Measurements from ENCODE around the gene PFDN2.

PFDN2 gene

DNA sequence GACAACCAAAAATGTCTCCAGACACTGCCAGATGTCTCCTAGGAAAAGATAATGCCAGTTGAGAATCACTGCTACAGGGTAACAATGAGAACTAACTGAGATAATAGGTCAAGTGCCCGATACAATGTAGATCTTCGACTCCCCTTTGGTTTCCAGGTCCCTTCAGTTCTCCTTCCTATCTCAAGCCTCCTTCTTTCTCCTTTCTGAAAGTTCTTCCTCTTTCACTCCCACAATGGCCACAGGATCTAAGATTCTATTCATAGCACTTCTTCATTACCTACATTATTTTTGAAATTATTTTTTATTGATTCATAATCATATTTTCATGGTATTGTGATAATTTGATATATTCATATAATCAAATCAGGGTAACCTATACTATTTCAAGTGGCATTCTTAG lies 6.3 kb downstream of the PFDN2 start:
- ChIA-PET POLR2A (interaction anchor here (1.2 kb wide), 1 partner anchor 10 kb away, joined by 7 read pairs; no protein-coding TSS in a partner anchor), CTCF (interaction anchor here (1.3 kb wide), 2 partner anchors 15 to 53 kb away, joined by 4 to 5 read pairs; no protein-coding TSS in a partner anchor)
- no peak for DNase-seq (ENCODE audit: extremely low spot score)
- TF ChIP-seq, protein P1, sequence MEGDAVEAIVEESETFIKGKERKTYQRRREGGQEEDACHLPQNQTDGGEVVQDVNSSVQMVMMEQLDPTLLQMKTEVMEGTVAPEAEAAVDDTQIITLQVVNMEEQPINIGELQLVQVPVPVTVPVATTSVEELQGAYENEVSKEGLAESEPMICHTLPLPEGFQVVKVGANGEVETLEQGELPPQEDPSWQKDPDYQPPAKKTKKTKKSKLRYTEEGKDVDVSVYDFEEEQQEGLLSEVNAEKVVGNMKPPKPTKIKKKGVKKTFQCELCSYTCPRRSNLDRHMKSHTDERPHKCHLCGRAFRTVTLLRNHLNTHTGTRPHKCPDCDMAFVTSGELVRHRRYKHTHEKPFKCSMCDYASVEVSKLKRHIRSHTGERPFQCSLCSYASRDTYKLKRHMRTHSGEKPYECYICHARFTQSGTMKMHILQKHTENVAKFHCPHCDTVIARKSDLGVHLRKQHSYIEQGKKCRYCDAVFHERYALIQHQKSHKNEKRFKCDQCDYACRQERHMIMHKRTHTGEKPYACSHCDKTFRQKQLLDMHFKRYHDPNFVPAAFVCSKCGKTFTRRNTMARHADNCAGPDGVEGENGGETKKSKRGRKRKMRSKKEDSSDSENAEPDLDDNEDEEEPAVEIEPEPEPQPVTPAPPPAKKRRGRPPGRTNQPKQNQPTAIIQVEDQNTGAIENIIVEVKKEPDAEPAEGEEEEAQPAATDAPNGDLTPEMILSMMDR (IDR thresholded peaks at IDR 0.05; ENCODE audit: control extremely low read depth, extremely low read depth, low read depth, missing control alignments), result no peak

DNA sequence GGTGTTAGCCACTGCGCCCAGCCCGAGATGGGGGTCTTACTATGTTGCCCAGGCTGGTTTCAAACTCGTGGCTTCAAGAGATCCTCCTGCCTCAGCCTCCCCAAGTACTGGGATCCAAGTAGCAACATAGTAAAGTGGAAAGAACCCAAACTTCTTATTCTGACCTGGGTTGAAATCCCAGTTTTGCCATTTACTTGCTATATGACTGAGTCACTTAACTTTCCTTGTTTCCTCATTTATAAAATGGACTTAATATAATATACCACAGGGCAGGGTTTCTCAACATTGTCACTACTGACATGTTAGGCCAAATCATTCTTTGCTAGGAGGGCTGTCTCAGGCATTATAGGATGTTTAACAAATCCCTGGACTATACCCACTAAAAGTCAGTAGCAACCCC lies 6.7 kb downstream of the PFDN2 start:
- TF ChIP-seq, protein P1 (IDR thresholded peaks at IDR 0.05; ENCODE audit: control extremely low read depth, extremely low read depth, low read depth, missing control alignments), result no peak
- DNase-seq (ENCODE audit: extremely low spot score), result no peak
- POLR2A ChIA-PET, result no interaction called here
- CTCF ChIA-PET, result interaction anchor here (1.3 kb wide), 2 partner anchors 15 to 54 kb away, joined by 4 to 5 read pairs; no protein-coding TSS in a partner anchor

- TF ChIP-seq, protein P1 (IDR thresholded peaks at IDR 0.05; ENCODE audit: control extremely low read depth, extremely low read depth, low read depth, missing control alignments), result no peak
- POLR2A ChIA-PET, result no interaction called here
- CTCF ChIA-PET, result interaction anchor here (1.1 to 1.3 kb wide), 2 partner anchors 9 to 15 kb away, joined by 3 to 4 read pairs; no protein-coding TSS in a partner anchor
- DNase-seq (ENCODE audit: extremely low spot score), result no peak
These were observed 11.4 kb downstream of the PFDN2 start for GRCh38 chr1:161106431-161106830.

GRCh38 chr1:161100556-161100955 lies 17.3 kb downstream of the PFDN2 start:
- ChIA-PET CTCF (interaction anchor here (1.3 to 8.2 kb wide), 5 partner anchors 18 to 102 kb away, joined by 3 to 137 read pairs (median 49); partner anchors contain the start of genes ARHGAP30 and TSTD1), POLR2A (interaction anchor here (0.6 to 0.7 kb wide), 2 partner anchors 12 to 56 kb away, joined by 3 to 7 read pairs; no protein-coding TSS in a partner anchor)
- no peak for DNase-seq (ENCODE audit: extremely low spot score)
- TF ChIP-seq, protein P1 (IDR thresholded peaks at IDR 0.05; ENCODE audit: control extremely low read depth, extremely low read depth, low read depth, missing control alignments), result no peak

DNA sequence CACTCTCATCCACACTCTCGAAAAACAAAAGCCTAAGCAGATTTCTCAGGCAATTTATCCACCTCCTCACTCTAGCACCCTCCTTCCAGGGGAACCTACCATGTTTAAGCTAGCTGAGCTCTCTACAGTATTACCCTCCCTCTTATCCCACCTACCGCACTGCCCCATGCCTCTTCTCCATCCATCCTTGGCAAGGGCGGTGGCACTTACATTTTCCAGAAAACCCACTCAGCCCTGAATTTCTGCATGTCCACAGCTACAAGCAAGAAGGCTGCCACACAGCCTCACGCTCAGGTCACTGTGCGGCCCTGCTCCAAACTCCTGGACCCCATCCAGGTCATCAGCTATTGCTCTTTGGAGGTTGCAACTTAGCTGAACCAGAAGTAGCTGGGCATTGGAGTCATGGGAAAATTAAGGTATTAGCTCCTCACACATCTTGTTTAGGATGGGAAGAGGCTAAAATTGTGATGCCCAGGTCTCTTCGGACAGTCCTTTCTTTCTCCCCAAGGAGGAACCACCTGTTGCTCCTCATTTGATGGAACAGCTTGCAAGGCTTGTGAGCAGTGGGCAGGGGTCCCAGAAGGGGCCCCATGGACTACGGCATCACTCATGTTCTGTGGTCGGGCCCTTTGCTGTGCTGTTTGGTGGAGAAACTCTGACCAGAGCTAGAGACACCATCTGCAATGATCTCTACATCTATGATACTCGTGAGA lies 18.6 kb downstream of the PFDN2 start:
- ChIA-PET POLR2A (interaction anchor here (1.0 kb wide), 1 partner anchor 67 kb away, joined by 3 read pairs; the partner anchor contains the start of gene PPOX), CTCF (interaction anchor here (1.0 to 8.2 kb wide), 16 partner anchors 9 to 101 kb away, joined by 3 to 137 read pairs (median 7); partner anchors contain the start of genes ARHGAP30, DEDD, NIT1 and PFDN2)
- no peak for DNase-seq (ENCODE audit: extremely low spot score)
- TF ChIP-seq, protein P1 (IDR thresholded peaks at IDR 0.05; ENCODE audit: control extremely low read depth, extremely low read depth, low read depth, missing control alignments), result no peak

- DNase-seq (ENCODE audit: extremely low spot score), result peak; percentile 95
- POLR2A ChIA-PET, result interaction anchor here (0.6 to 1.1 kb wide), 3 partner anchors 10 to 60 kb away, joined by 3 read pairs; partner anchors contain the start of genes DEDD and TSTD1
- CTCF ChIA-PET, result interaction anchor here (0.6 to 8.2 kb wide), 25 partner anchors 7 to 114 kb away, joined by 3 to 137 read pairs (median 5); partner anchors contain the start of genes ARHGAP30, DEDD, NECTIN4 and NIT1
- TF ChIP-seq, protein P1 (IDR thresholded peaks at IDR 0.05; ENCODE audit: control extremely low read depth, extremely low read depth, low read depth, missing control alignments), result peak; percentile 16
These were observed 19.4 kb downstream of the PFDN2 start, which contains the start of gene KLHDC9 for GRCh38 chr1:161098210-161099068. KLHDC9 (plus strand) TSS chr1:161098361; CDS start chr1:161098536, 175 bp downstream.
